GM18870 (cell line): ENCODE results near the gene DLEC1.
"Not testable (repeated sequence)": the region's sequence is repeated elsewhere in the genome, so short reads cannot be mapped to it uniquely, and the experiment has no call there.

ENCODE experiments used
- ATAC-seq: cut with Tn5 transposase; IDR thresholded peaks from one replicate; pipeline ENCODE4 v1.9.1; 2021; ENCODE audit warnings: moderate library complexity; ENCODE audit not compliant: unreplicated experiment

Gene DLEC1

GRCh38 chr3:38083254-38083653, 44.2 kb downstream of the DLEC1 start:
- not testable (repeated sequence) for ATAC-seq

GRCh38 chr3:38083871-38084333, 44.9 kb downstream of the DLEC1 start:
- no peak for ATAC-seq

GRCh38 chr3:38084334-38085310, 45.6 kb downstream of the DLEC1 start:
- ATAC-seq, result no peak

- ATAC-seq, result no peak
Observed at GRCh38 chr3:38085311-38085942, 46.4 kb downstream of the DLEC1 start.

GRCh38 chr3:38085943-38086324, 46.9 kb downstream of the DLEC1 start:
- ATAC-seq, result no peak

- ATAC-seq, result no peak
Observed at GRCh38 chr3:38086496-38086895, 47.5 kb downstream of the DLEC1 start.

GRCh38 chr3:38087278-38087677, 48.3 kb downstream of the DLEC1 start:
- not testable (repeated sequence) for ATAC-seq

- no peak for ATAC-seq
Observed at GRCh38 chr3:38088126-38089078, 49.4 kb downstream of the DLEC1 start.

- no peak for ATAC-seq
Observed at GRCh38 chr3:38089163-38089562, 50.2 kb downstream of the DLEC1 start.

GRCh38 chr3:38090453-38090852, 51.4 kb downstream of the DLEC1 start:
- ATAC-seq, result no peak

- ATAC-seq, result no peak
Observed at GRCh38 chr3:38094999-38095398, 56.0 kb downstream of the DLEC1 start.

- ATAC-seq, result no peak
Observed at GRCh38 chr3:38095669-38096483, 56.9 kb downstream of the DLEC1 start.

- ATAC-seq, result no peak
Observed at GRCh38 chr3:38097446-38098375, 58.7 kb downstream of the DLEC1 start.

- no peak for ATAC-seq
Observed at GRCh38 chr3:38098376-38098723, 59.3 kb downstream of the DLEC1 start.

GRCh38 chr3:38099518-38099917, 60.5 kb downstream of the DLEC1 start:
- no peak for ATAC-seq

GRCh38 chr3:38100498-38100897, 61.5 kb downstream of the DLEC1 start:
- no peak for ATAC-seq

GRCh38 chr3:38101811-38102443, 62.9 kb downstream of the DLEC1 start:
- ATAC-seq, result no peak

GRCh38 chr3:38102444-38102814, 63.4 kb downstream of the DLEC1 start:
- no peak for ATAC-seq

GRCh38 chr3:38105525-38105924, 66.5 kb downstream of the DLEC1 start:
- no peak for ATAC-seq
